Measurements from ENCODE around the gene TNS3. TPM values are rescaled to one million over a fixed set of nuclear protein-coding genes. Genes with fewer than 3 reads are reported as not detected.

The TNS3 gene
- total RNA-seq, 1 donor from 2014 or later: 30.3 TPM

- H3K4me1 Mint-ChIP-seq: peaks cover 15% of the 10 kb centered on the region
- H3K27ac Mint-ChIP-seq: no peak overlapping the region
- H3K4me3 Mint-ChIP-seq: no peak overlapping the region
- no peaks in the 10 kb centered on the region for H3K27me3 Mint-ChIP-seq
- DNase-seq (no peak), ATAC-seq (ENCODE audit: low read depth) (no peak)
- POLR2A ChIA-PET: interaction anchor here (0.9 kb wide), 1 partner anchor 13 kb away, joined by 3 read pairs; no protein-coding TSS in a partner anchor
- CTCF ChIA-PET: no interaction called here
- no peak for TF ChIP-seq CTCF (IDR thresholded peaks at IDR 0.05)
- H3K9me3 Mint-ChIP-seq: no peaks in the 10 kb centered on the region
- intact Hi-C loops (cut with micrococcal nuclease): no loop called here
- H3K36me3 Mint-ChIP-seq (ENCODE audit: low read depth): peaks cover 32% of the 10 kb centered on the region
Measured at GRCh38 chr7:47516985-47517600, 64.8 kb downstream of the TNS3 start.

DNA sequence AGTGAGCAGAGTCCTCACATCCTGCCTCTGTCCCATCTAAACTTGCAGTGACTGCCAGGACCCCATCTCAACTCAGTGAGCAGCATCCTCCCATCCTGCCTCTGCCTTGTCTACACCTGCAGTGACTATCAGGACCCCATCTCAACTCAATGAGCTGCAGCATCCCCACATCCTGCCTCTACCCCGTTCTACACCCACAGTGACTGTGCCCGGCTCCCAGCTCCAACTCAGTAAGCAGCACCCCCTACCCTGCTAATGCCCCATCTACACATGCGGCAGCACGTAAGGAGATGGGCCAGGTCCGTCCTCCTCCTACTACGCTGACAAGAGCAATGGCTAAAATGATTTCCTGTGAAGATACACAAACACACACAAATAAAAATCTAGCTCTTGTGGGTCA lies 65.5 kb downstream of the TNS3 start:
- no peaks in the 10 kb centered on the region for H3K27me3 Mint-ChIP-seq
- no peak for DNase-seq
- H3K27ac Mint-ChIP-seq: no peak overlapping the region
- no peak overlapping the region for H3K4me3 Mint-ChIP-seq
- peaks cover 15% of the 10 kb centered on the region for H3K4me1 Mint-ChIP-seq
- no peaks in the 10 kb centered on the region for H3K9me3 Mint-ChIP-seq
- ChIA-PET CTCF (no interaction called here), POLR2A (interaction anchor here (0.5 to 0.9 kb wide), 2 partner anchors 10 to 13 kb away, joined by 3 to 5 read pairs; no protein-coding TSS in a partner anchor)
- ATAC-seq (ENCODE audit: low read depth): no peak
- intact Hi-C loops (cut with micrococcal nuclease): no loop called here
- no peak for TF ChIP-seq CTCF (IDR thresholded peaks at IDR 0.05)
- H3K36me3 Mint-ChIP-seq (ENCODE audit: low read depth): peaks cover 26% of the 10 kb centered on the region

DNA sequence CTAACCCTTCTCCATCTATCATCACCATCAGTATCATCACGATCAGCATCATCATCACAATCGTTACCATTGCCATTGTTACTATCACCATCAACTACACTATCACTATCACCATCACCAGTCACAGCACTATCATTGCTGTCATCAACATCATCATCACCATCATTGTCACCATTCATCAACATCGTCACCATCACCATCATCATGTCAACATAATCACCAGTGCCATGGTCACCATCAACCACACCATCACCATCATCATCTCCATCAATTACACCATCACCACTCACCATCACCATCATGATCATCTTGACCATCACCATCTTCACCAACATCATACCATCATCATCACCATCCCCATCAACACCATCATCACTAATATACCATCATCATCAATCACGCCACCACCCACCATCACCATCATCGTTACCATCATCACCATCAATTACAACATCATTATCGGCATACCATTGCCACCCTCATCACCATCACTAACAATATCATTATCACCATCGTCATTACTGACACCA lies 66.5 kb downstream of the TNS3 start:
- intact Hi-C loops (cut with micrococcal nuclease): no loop called here
- Mint-ChIP-seq H3K4me3 (no peak overlapping the region), H3K9me3 (no peaks in the 10 kb centered on the region), H3K27ac (no peak overlapping the region), H3K27me3 (no peaks in the 10 kb centered on the region), H3K36me3 (ENCODE audit: low read depth) (peaks cover 21% of the 10 kb centered on the region), H3K4me1 (peaks cover 15% of the 10 kb centered on the region)
- no peak for ATAC-seq (ENCODE audit: low read depth)
- POLR2A ChIA-PET: no interaction called here
- no peak for DNase-seq
- CTCF ChIA-PET: no interaction called here
- TF ChIP-seq CTCF (IDR thresholded peaks at IDR 0.05): no peak

DNA sequence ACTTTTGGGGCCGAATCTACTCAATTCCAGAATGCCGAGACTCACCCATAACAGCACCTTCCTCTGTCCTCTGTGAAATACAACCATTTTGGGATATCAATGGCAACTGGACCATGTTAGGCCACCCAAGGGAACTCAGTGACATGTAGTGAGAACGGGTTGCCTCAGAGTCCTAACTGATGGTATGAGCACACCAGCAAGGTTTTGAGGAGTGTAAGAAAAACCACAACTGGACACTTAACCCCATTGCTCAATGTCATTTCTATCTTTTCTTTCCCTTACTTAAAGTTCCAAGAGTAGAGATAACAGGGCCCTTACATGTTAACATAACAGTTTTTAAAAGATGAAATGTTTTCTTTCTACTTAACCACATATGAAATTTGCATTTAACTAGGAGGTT lies 67.1 kb downstream of the TNS3 start:
- no peaks in the 10 kb centered on the region for H3K27me3 Mint-ChIP-seq
- ChIA-PET CTCF (no interaction called here), POLR2A (no interaction called here)
- intact Hi-C loops (cut with micrococcal nuclease): no loop called here
- no peak for DNase-seq
- no peak overlapping the region for H3K27ac Mint-ChIP-seq
- ATAC-seq (ENCODE audit: low read depth): no peak
- no peaks in the 10 kb centered on the region for H3K9me3 Mint-ChIP-seq
- H3K4me3 Mint-ChIP-seq: no peak overlapping the region
- TF ChIP-seq CTCF (IDR thresholded peaks at IDR 0.05): no peak
- H3K4me1 Mint-ChIP-seq: peaks cover 13% of the 10 kb centered on the region
- H3K36me3 Mint-ChIP-seq (ENCODE audit: low read depth): peaks cover 21% of the 10 kb centered on the region

DNA sequence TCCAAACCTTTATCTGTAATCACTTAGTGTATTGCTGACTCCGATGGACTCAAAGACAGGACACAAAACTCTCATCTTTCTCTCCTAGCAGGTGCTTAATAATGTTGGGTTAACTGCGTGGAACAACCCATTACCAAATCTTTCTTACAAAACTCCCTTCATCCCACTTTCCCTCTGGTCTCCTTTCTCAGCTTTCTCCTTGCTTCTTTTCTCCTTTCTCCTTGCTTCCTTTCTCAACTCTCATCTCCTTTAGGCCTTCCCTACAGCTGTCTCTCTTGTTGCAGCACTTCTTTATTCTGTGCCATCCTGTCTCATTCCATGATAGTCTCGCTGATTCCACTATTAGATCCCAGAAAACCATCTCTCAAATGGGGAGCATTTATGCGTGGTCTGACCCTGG lies 67.5 kb downstream of the TNS3 start:
- no peak for ATAC-seq (ENCODE audit: low read depth)
- H3K4me3 Mint-ChIP-seq: no peak overlapping the region
- CTCF ChIA-PET: no interaction called here

More for the DNA sequence above, 67.5 kb downstream of the TNS3 start:
- intact Hi-C loops (cut with micrococcal nuclease): no loop called here
- DNase-seq: no peak
- H3K4me1 Mint-ChIP-seq: peaks cover 13% of the 10 kb centered on the region
- H3K36me3 Mint-ChIP-seq (ENCODE audit: low read depth): peaks cover 26% of the 10 kb centered on the region
- no peak for TF ChIP-seq CTCF (IDR thresholded peaks at IDR 0.05)
- H3K27me3 Mint-ChIP-seq: no peaks in the 10 kb centered on the region
- H3K27ac Mint-ChIP-seq: no peak overlapping the region
- POLR2A ChIA-PET: no interaction called here
- H3K9me3 Mint-ChIP-seq: no peaks in the 10 kb centered on the region

Data from activated B cell treated with CpG ODN at 0.5 μM for 24 hours (primary cell).